Fibroblast of skin of back (primary cell): ENCODE measurements around the gene DCAF8L2.
"Not testable (repeated sequence)": the region's sequence is repeated elsewhere in the genome, so short reads cannot be mapped to it uniquely, and the experiment has no call there.

Experiments used
- DNase-seq: peaks from one replicate; pipeline ENCODE4 v3.0.0-alpha.2; 2013

The DCAF8L2 gene

GRCh38 chrX:27679281-27679680, 89.1 kb downstream of the DCAF8L2 start:
- DNase-seq = no peak

- peak; percentile 71 for DNase-seq
Measured at GRCh38 chrX:27680726-27681125, 90.6 kb downstream of the DCAF8L2 start.

- peak; percentile 13 for DNase-seq
Measured at GRCh38 chrX:27683566-27684208, 93.5 kb downstream of the DCAF8L2 start.

GRCh38 chrX:27694667-27695066, 104.5 kb downstream of the DCAF8L2 start:
- DNase-seq = no peak

GRCh38 chrX:27706526-27706925, 116.4 kb downstream of the DCAF8L2 start:
- no peak for DNase-seq

- DNase-seq = no peak
Measured at GRCh38 chrX:27715610-27716009, 125.5 kb downstream of the DCAF8L2 start.

- no peak for DNase-seq
Measured at GRCh38 chrX:27728291-27728690, 138.1 kb downstream of the DCAF8L2 start.

- DNase-seq = no peak
Measured at GRCh38 chrX:27731962-27732361, 141.8 kb downstream of the DCAF8L2 start.

- DNase-seq = no peak
Measured at GRCh38 chrX:27735914-27736313, 145.8 kb downstream of the DCAF8L2 start.

GRCh38 chrX:27740933-27741332, 150.8 kb downstream of the DCAF8L2 start:
- no peak for DNase-seq

GRCh38 chrX:27743521-27743920, 153.4 kb downstream of the DCAF8L2 start:
- not testable (repeated sequence) for DNase-seq

GRCh38 chrX:27746516-27746915, 156.4 kb downstream of the DCAF8L2 start:
- DNase-seq = no peak

GRCh38 chrX:27750298-27750697, 160.2 kb downstream of the DCAF8L2 start:
- not testable (repeated sequence) for DNase-seq

GRCh38 chrX:27751976-27752375, 161.8 kb downstream of the DCAF8L2 start:
- DNase-seq = peak; percentile 5

GRCh38 chrX:27765718-27766117, 175.6 kb downstream of the DCAF8L2 start:
- no peak for DNase-seq

- DNase-seq = peak; percentile 37
Measured at GRCh38 chrX:27767387-27767786, 177.2 kb downstream of the DCAF8L2 start.

- DNase-seq = no peak
Measured at GRCh38 chrX:27775984-27776383, 185.8 kb downstream of the DCAF8L2 start.

- DNase-seq = no peak
Measured at GRCh38 chrX:27796640-27797257, 206.6 kb downstream of the DCAF8L2 start.

GRCh38 chrX:27797575-27797974, 207.4 kb downstream of the DCAF8L2 start:
- DNase-seq = no peak
